NCI-H1930 (cell line): ENCODE measurements around the gene KLHL14.
"Not testable (repeated sequence)": the region's sequence is repeated elsewhere in the genome, so short reads cannot be mapped to it uniquely, and the experiment has no call there.

Experiments
- DNase-seq, 2 experiments: peaks; one replicate each; lab custom pipeline; 2025; lab: John Stamatoyannopoulos, UW

KLHL14 gene, protein sequence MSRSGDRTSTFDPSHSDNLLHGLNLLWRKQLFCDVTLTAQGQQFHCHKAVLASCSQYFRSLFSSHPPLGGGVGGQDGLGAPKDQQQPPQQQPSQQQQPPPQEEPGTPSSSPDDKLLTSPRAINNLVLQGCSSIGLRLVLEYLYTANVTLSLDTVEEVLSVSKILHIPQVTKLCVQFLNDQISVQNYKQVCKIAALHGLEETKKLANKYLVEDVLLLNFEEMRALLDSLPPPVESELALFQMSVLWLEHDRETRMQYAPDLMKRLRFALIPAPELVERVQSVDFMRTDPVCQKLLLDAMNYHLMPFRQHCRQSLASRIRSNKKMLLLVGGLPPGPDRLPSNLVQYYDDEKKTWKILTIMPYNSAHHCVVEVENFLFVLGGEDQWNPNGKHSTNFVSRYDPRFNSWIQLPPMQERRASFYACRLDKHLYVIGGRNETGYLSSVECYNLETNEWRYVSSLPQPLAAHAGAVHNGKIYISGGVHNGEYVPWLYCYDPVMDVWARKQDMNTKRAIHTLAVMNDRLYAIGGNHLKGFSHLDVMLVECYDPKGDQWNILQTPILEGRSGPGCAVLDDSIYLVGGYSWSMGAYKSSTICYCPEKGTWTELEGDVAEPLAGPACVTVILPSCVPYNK

GRCh38 chr18:32772581-32773381 is at the start of gene KLHL14:
Gene KLHL14, minus strand, starts transcription at chr18:32773023. Its CDS starts 2,432 bp downstream, at chr18:32770591.
- no peak for DNase-seq

- no peak for DNase-seq
These were observed 49.4 kb upstream of the KLHL14 start for GRCh38 chr18:32822197-32822596.

DNA sequence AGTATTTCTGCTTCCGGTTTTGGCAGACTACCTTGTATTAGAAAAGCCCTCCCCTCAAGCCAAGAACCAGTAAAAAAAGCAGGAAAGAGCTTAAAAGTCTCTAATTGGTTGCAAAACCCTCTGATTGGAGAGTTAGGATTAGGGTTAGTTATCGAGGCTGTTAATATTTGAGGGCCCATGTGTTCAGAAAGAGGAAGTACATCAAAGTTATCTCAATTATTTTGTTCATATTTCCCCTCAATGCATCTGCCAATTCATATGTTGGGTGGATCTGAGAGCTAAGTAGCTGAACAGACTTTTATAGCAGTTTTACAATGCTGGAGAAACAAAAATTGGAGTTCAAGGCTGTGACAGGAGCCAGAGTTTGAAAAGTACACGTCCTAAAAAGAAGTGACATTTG is 43.1 kb upstream of the KLHL14 start:
- DNase-seq, result no peak

DNA sequence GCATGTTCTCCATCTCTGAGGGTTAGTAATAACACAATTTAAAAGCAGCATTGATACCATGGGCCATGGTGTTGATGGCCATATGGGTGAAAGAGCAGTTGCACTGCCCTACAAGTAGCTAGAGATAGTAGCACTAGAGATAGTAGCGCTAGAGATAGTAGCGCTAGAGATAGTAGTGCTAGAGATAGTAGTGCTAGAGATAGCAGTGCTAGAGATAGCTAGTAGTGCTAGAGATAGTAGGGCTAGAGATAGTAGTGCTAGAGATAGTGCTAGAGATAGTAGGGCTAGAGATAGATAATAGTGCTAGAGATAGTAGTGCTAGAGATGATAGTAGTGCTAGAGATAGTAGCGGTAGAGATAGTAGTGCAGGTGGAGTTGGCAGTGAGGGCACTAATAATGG is 39.5 kb upstream of the KLHL14 start:
- DNase-seq, result no peak

DNA sequence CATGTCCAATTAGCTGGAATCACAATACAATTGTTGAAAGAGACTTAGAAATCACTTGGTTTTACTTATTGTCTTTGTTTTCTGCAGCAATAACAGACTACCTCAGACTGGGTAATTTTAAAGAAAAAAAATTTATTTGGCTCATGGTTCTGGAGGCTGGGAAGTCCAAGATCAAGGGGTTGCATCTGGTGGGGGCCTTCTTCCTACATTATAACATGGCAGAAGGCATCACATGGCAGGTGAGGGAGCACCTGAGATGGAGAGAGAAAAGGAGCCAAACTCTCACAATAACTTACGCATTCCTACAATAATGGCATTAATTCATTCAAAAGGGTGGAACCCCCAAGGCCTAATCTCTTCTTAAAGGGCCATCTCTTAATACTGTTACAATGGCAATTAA is 37.5 kb upstream of the KLHL14 start:
- DNase-seq, result no peak

DNA sequence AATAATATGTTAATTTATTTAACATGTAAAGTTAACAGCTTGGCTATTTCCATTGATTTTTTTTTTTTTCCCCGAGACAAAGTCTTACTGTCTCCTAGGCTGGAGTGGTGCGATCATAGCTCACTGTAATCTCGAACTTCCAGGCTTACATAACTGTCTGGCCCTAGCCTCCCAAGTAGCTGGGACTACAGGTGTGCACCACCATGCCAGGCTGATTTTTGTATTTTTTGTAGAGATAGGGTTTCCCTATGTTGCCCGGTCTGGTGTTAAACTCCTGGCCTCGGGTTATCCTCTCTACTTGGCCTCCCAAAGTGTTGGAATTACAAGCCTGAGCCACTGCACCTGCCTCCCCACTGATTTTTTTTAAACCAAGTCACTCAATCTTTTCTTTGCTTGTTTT is 32.5 kb upstream of the KLHL14 start:
- no peak for DNase-seq

DNA sequence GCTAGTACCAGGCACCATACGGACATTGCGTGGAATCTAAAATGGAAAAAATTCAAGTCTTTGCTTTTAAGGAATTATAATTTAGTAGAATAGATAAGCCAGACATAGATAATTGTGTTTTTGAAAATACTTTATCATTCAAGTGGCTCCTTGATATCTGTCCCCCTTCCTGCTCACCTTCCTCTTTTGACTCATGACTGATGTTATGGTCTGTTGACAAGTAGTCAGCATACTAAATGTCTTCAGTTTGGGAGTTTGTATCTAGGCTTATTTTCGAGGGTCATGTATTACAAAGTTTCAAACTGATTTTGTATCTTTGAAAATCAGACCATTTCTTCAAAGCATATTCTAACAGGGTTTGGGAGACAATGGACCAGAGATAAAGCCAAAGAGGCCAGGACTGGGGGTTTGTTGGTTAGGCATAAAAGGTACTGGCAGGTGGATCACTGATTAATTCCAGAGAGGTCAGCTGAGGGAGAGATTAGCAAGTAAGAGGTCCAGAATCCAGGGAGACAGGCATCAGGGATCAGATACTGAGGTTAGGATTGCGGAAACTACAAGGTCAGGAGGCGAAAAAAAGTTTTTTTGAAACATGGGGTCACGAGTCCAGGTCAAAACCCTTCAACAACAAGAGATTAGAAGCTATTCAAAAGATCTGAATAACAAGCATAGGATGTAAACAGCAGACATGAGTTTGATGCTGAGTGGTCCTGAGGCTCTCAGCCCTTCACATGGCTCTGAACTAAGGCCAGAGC is 31.5 kb upstream of the KLHL14 start:
- DNase-seq, result no peak

- no peak for DNase-seq
These were observed 30.7 kb upstream of the KLHL14 start for GRCh38 chr18:32803568-32803967.

DNA sequence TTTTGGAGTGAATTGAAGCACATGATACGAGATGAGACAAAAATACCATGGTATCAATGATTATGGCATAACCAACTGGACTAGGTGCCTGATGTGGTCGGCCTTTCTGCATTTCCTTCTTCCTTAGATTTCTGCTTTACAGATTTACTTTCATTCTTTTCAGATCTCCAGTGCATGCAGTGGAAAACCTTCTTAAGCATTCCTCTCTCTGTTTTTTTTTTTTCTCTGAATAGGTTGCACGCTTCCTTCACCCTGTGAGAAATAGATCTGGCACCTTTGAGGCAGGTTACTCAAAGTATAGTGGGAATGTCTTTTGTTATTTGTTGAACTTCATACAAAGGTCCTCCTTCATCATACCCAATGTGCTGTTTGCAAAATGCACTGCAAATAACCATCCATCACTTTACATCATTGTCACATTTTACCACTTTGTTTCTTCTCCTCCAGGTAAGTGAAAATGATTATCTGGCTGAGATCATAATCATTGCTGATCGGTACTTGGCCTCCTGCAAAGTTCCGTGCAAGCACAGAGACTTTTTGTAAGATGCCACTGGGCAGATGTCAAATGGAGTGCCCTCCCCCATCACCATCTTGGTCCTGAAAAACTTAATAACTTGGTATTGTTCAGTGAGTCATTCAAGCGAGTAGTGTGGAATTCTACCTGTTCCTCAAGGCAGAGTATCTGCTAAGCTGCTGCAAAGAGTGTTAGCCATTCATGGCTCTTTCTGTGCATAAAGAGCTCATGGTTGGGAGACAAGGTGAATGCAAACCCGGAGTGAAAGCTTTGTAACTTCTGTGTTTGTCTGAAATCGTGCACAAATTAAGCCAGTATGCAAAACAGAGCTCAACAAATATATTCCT is 30.0 kb upstream of the KLHL14 start:
- DNase-seq, result no peak

- DNase-seq, result no peak
These were observed 28.4 kb upstream of the KLHL14 start for GRCh38 chr18:32801228-32801627.

DNA sequence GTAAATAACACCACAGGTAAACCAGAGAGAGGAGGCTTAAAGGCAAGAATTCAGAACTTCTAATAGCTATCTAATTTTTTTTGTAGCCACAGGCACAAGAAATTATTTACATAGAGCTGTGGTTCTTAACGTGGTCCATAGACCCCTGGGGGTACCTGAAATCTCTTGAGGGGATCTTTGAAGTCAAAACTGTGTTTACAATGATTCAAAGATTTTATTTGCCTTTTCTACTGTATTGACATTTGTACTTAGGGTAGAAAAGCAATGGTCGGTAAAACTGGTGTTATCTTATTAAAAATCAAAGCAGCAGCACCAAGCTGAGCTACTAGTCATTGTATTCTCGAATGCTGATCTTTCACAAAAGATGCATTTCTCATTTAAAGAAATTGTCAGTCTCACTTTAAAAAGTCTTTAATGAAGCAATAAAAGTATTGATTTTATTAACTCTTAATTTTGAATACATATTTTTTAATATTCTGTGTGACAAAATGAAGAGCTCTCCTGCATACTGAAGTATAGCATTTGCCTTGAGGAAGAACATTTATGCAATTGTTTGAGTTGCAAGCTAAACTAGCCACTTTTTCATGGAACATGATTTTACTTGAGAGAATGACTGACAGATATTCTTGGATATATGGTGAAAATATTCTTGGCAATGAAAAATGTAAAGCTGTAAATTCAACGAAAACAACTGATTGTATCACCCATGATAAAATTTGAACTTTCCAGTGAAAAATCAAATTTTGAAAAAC is 25.6 kb upstream of the KLHL14 start:
- no peak for DNase-seq

GRCh38 chr18:32794667-32795066 is 21.8 kb upstream of the KLHL14 start:
- not testable (repeated sequence) for DNase-seq

- DNase-seq, result no peak
These were observed 6.2 kb upstream of the KLHL14 start for GRCh38 chr18:32779010-32779409.

DNA sequence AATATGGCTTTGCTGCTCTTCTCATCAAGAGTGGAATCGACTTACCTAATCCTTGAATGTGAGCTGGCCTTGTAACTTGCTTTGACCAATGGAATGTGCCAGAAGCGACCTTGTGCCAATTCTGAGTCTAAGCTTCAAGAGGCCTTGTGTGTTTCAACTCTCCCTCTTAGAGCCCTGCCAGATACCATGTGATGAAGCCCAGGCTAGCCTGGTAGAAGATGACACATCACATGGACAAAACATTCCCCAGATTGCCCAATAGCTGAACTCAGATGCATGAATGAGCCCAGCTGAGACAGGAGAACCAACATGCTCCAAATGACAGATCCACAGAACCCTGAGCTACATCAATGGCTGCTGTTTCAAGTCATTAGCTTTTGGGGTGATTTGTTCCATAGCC is 4.2 kb upstream of the KLHL14 start:
- DNase-seq, result no peak

DNA sequence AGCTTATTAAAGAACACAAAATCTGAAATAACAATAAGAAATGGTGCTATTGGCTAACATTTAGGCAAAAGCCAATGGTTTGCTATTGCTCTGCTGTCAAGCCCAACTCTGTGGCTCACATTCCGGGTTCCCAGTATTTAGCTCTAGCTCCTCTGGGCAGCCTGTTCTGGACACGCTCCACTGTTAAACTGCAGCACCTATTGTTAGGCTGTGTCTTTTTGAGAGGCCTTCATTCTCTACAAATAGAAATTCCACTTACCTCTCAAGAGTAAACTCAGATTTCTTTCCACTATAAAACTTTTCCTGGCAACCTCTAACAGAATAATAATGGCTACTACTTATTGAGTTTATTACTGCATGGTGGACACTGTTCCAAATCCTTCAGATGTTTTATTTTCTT is 3.7 kb upstream of the KLHL14 start:
- no peak for DNase-seq

DNA sequence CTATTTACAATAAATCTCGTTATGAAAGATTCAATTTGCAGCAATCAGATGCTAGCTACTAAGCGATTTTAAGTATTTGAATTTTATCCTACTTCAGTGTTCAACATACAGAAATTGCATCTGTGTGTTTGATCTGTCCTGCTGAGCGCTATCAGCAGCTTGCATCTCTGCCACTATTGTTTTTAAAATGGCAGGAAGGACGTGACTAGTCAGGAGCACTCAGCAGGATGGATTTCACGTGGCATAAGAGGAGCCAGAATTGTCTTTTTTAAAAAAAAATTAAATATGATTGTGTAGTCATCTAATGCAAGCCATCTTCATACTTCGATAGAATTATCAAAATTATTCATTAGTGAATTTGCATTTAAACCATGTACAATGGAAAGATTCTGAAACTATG is 2.8 kb upstream of the KLHL14 start:
- DNase-seq, result no peak

DNA sequence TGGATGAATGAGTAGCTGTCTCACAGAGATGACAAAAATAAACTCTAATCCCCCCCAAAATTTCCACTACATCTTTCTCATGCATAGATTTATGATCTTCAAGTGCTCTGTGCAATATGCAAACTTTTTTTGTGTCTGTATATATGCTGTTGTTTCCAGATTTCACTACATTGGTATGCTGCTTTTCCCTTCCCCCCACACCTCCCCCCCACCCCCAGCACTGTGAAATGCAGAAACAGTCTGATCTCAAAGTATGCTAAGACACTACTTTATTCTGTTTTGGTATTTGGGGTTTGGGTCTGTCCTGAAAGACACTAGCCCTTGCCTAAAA is 524 bp upstream of the KLHL14 start:
- DNase-seq, result no peak

DNA sequence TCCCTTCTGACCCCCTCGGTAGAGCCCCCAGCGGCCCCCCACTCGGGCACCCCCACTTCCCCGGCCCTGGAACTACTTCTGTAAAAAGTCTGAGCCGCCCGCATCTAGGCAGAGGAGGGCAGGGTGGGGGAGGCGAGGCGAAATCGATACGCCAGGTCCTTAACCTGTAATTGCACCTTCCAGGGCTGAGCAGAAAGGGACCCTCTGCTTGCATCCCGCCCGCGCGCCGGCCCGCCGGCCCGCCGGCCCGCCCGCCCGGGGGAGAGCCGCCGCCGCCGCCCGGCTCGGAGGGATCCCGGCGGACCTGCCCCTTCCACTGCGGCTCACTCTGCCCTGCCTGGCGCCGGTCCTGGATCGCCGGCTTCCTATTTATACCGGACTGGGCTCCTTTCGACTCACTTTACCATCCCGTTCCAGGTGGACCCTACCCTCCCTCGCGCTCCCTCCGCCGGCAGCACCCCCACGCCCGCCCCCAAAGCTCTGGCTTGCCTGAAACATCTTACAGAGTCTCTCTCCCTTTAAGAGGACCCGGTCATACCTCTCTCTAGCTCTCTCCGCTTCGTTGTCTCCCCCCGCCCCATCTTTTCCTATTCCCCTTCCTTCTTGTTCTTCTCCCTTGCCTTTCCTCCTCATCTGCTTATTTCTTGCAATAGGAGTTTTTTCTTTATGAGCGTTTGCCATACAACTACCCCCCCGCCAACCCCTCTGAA is 797 bp downstream of the KLHL14 start:
- DNase-seq, result no peak

DNA sequence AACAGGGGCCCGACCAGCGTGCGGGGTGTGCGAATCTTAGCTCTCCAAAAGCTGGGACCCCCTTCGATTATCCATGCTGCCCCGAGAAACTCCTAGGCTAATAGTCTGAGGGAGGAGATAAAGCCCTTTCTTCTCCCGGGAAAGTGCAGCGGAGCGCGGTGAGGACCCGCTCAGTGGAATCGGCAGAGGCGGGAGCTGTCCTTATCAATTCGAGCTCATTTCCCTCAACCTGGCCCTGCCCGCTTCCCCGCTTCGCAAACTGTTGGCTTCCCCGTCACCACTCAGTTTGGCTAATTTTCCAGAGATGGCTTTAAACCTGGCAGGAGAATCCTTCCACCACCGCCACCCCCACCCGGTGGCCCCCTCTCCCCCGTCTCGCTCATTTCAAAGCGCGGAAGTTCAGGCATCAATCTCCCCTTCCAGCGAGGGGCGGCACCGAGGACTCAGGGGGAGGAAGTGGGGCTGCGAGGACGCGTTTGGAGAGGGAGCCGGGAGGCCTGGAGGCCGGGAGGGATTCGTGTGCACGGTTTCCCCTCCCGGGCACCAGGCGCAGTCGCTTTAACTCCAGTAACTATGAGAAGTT is 1.6 kb downstream of the KLHL14 start:
- no peak for DNase-seq
